ENCODE measurements around the gene PEX10.

The PEX10 gene

DNA sequence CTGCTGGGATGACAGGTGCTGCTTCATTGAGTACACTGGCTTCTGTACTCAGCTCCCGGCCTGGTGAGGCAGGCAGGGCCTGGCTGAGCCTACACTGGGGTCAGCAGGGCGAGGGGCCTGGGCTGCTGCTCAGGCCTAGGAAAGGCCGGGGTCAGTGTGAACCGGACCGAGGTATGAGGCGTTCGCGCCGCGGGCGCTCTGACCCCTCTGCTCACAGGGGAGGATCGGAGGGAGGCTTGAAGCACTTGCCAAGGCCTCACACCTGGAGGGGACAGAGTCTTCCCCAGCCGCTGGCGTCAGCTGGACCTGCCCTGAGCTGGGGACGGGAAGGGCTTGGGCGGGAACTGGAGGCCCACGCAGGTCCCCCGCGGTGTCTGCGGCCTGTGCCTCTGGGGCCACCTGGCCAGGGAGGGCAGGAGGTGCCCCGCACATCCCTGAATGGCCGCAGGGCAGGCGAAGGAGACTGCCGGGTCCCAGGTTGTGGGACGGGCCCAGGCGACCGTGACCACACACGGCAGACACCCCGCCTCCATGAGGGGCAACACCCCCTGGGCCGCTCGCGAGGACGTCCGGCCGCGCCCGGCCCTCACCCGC is 466 bp downstream of the PEX10 start:
- no peak for DNase-seq
- Histone ChIP-seq H3K36me3 (replicated peaks; ENCODE audit: insufficient read depth, low read length) (no peaks in the 10 kb centered on the region), H3K9ac (ENCODE audit: low read length) (peak overlapping the region; percentile 88), H3K27me3 (replicated peaks; ENCODE audit: insufficient read depth, low read length) (peaks cover 3% of the 10 kb centered on the region; the same call in 1 of the 2 replicates), H2AFZ (ENCODE audit: low read length) (peak overlapping the region; percentile 36), H3K79me2 (ENCODE audit: low read length) (peaks cover 7% of the 10 kb centered on the region), H3K4me3 (ENCODE audit: low read length) (peak overlapping the region; percentile 82), H3K9me3 (replicated peaks; ENCODE audit: insufficient read depth, low read length) (no peaks in the 10 kb centered on the region), H3K27ac (ENCODE audit: low read length) (peak overlapping the region; percentile 32; the same call in 1 of the 2 replicates), H3K9me2 (replicated peaks; ENCODE audit: insufficient read depth, low read length) (no peaks in the 10 kb centered on the region), H3F3A (ENCODE audit: insufficient read depth, low read length) (peaks cover 11% of the 10 kb centered on the region), H4K20me1 (ENCODE audit: insufficient read depth, low read length) (no peaks in the 10 kb centered on the region), H3K4me1 (ENCODE audit: low read length) (peaks cover 25% of the 10 kb centered on the region), H3K4me2 (ENCODE audit: low read depth, low read length) (peak overlapping the region; percentile 85)
- TF ChIP-seq EZH2phosphoT487 (IDR thresholded peaks at IDR 0.05; ENCODE audit: low read length) = no peak
- TF ChIP-seq, protein P1, sequence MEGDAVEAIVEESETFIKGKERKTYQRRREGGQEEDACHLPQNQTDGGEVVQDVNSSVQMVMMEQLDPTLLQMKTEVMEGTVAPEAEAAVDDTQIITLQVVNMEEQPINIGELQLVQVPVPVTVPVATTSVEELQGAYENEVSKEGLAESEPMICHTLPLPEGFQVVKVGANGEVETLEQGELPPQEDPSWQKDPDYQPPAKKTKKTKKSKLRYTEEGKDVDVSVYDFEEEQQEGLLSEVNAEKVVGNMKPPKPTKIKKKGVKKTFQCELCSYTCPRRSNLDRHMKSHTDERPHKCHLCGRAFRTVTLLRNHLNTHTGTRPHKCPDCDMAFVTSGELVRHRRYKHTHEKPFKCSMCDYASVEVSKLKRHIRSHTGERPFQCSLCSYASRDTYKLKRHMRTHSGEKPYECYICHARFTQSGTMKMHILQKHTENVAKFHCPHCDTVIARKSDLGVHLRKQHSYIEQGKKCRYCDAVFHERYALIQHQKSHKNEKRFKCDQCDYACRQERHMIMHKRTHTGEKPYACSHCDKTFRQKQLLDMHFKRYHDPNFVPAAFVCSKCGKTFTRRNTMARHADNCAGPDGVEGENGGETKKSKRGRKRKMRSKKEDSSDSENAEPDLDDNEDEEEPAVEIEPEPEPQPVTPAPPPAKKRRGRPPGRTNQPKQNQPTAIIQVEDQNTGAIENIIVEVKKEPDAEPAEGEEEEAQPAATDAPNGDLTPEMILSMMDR (IDR thresholded peaks at IDR 0.05; ENCODE audit: low read length) = no peak
- TF ChIP-seq EZH2 (optimal IDR thresholded peaks at IDR 0.05; ENCODE audit: low read depth, low read length) = no peak

DNA sequence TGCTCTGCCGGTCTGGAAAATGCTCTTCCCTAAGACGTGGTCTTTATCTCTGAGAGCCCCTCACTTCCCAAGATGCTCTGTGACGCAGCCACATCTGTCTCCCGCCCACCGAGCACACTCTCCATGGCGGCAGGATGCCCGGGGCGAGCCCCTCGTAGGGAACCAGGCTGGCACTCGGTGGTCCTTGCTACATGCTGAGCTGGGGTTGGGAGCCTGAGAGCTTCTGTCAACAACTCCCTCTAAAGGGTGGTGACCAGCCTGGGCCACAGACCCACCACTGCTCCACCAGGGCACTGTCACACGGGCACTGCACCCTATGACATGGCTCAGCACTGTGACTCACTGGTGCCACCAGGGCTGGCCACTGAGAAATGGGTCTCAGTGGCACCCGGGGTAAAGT is 2.6 kb downstream of the PEX10 start:
- no peak overlapping the region for H3K9ac ChIP-seq (ENCODE audit: low read length)

DNA sequence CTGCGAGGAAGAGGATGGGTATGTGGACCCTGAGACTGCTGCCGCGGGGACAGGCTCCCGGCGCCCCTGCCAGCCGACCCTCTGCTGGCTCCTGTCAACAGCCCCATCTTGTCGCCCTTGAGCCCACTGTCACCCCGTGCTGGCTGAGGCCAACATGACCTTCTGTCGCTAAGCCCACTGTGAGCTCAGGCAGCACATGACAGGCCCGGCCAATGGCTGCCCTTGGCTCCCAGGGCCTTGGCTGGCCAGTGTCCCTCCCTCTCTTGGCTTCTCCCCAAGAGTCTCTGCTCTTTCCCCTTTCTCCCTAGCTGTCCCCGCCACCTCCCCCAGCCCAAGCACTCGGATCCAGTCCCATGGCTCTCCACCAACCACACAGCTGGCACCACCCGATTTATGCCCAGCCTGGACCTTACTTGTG is 3.5 kb downstream of the PEX10 start:
- Histone ChIP-seq H3K27ac (ENCODE audit: low read length) (no peak overlapping the region), H3K79me2 (ENCODE audit: low read length) (peaks cover 7% of the 10 kb centered on the region), H3K9ac (ENCODE audit: low read length) (no peak overlapping the region), H3K4me1 (ENCODE audit: low read length) (peaks cover 5% of the 10 kb centered on the region), H3F3A (ENCODE audit: insufficient read depth, low read length) (peaks cover 15% of the 10 kb centered on the region), H3K9me3 (replicated peaks; ENCODE audit: insufficient read depth, low read length) (no peaks in the 10 kb centered on the region), H3K36me3 (replicated peaks; ENCODE audit: insufficient read depth, low read length) (no peaks in the 10 kb centered on the region), H3K9me2 (replicated peaks; ENCODE audit: insufficient read depth, low read length) (no peaks in the 10 kb centered on the region), H3K4me3 (ENCODE audit: low read length) (no peak overlapping the region), H4K20me1 (ENCODE audit: insufficient read depth, low read length) (no peaks in the 10 kb centered on the region), H3K27me3 (replicated peaks; ENCODE audit: insufficient read depth, low read length) (no peaks in the 10 kb centered on the region), H3K4me2 (ENCODE audit: low read depth, low read length) (no peak overlapping the region), H2AFZ (ENCODE audit: low read length) (no peak overlapping the region)
- no peak for TF ChIP-seq EZH2 (optimal IDR thresholded peaks at IDR 0.05; ENCODE audit: low read depth, low read length)
- no peak for TF ChIP-seq EZH2phosphoT487 (IDR thresholded peaks at IDR 0.05; ENCODE audit: low read length)
- TF ChIP-seq, protein P1 (IDR thresholded peaks at IDR 0.05; ENCODE audit: low read length) = no peak
- no peak for DNase-seq

More for the DNA sequence above, 2.6 kb downstream of the PEX10 start:
- no peak overlapping the region for H3K4me3 ChIP-seq (ENCODE audit: low read length)
- H2AFZ ChIP-seq (ENCODE audit: low read length) = no peak overlapping the region
- no peak overlapping the region for H3K27ac ChIP-seq (ENCODE audit: low read length)
- H3K36me3 ChIP-seq (replicated peaks; ENCODE audit: insufficient read depth, low read length) = no peaks in the 10 kb centered on the region
- no peak overlapping the region for H3K4me2 ChIP-seq (ENCODE audit: low read depth, low read length)
- no peak for TF ChIP-seq EZH2 (optimal IDR thresholded peaks at IDR 0.05; ENCODE audit: low read depth, low read length)
- no peak for TF ChIP-seq EZH2phosphoT487 (IDR thresholded peaks at IDR 0.05; ENCODE audit: low read length)
- TF ChIP-seq, protein P1 (IDR thresholded peaks at IDR 0.05; ENCODE audit: low read length) = no peak
- H3K27me3 ChIP-seq (replicated peaks; ENCODE audit: insufficient read depth, low read length) = no peaks in the 10 kb centered on the region
- H3K79me2 ChIP-seq (ENCODE audit: low read length) = peaks cover 7% of the 10 kb centered on the region
- H3K9me2 ChIP-seq (replicated peaks; ENCODE audit: insufficient read depth, low read length) = no peaks in the 10 kb centered on the region
- no peaks in the 10 kb centered on the region for H3K9me3 ChIP-seq (replicated peaks; ENCODE audit: insufficient read depth, low read length)
- DNase-seq = no peak
- H3F3A ChIP-seq (ENCODE audit: insufficient read depth, low read length) = peaks cover 18% of the 10 kb centered on the region
- peaks cover 12% of the 10 kb centered on the region for H3K4me1 ChIP-seq (ENCODE audit: low read length)
- no peaks in the 10 kb centered on the region for H4K20me1 ChIP-seq (ENCODE audit: insufficient read depth, low read length)
